AG04449 (cell line): ENCODE data around the gene SLC12A2.

Experiments
- CTCF ChIA-PET: fragments of 350-600 bp; formaldehyde crosslinking; extraction: SDS; loops from one replicate; lab custom pipeline; 2021; ENCODE audit warnings: antibody characterized with exemption; lab: Yijun Ruan, JAX
- POLR2A ChIA-PET: fragments of 400-600, 350-600 bp; formaldehyde crosslinking; extraction: SDS; loops from one replicate; lab custom pipeline; 2020; ENCODE audit warnings: antibody characterized with exemption, inconsistent platforms; lab: Yijun Ruan, JAX
- DNase-seq: peaks from one replicate; pipeline ENCODE4 v3.0.0-alpha.2; 2010; ENCODE audit warnings: low read depth, low spot score
- H3K4me3 ChIP-seq: 2 replicates; pipeline ENCODE4 v1.5.1; 2011; ENCODE audit warnings: low read depth, mild to moderate bottlenecking, control low read depth, low read length
- CTCF ChIP-seq: IDR thresholded peaks from one replicate; pipeline ENCODE4 v1.5.1; 2011; ENCODE audit warnings: mild to moderate bottlenecking, moderate library complexity, low read length, control low read depth, inconsistent platforms; ENCODE audit not compliant: insufficient read depth; ENCODE audit errors: missing control alignments

The SLC12A2 gene

GRCh38 chr5:128237546-128237945 lies 154.0 kb downstream of the SLC12A2 start:
- no peak overlapping the region for H3K4me3 ChIP-seq
- ChIA-PET CTCF (interaction anchor here (0.9 to 1.4 kb wide), 3 partner anchors 23 to 675 kb away, joined by 3 to 6 read pairs (median 3); no protein-coding TSS in a partner anchor), POLR2A (no interaction called here)
- no peak for TF ChIP-seq CTCF
- no peak for DNase-seq
